IMR-90 (cell line): ENCODE measurements around the gene HDAC10.

Source experiments
- BHLHE40 ChIP-seq: fragments of 150-350 bp; IDR thresholded peaks from 2 replicates; pipeline ENCODE4 v1.6.1; 2016; ENCODE audit warnings: mild to moderate bottlenecking, low read depth, low read length
- CEBPB ChIP-seq: IDR thresholded peaks from 2 replicates; pipeline ENCODE4 v1.6.1; 2012; ENCODE audit warnings: low read depth, low read length, improper control_type of control experiment
- CHD1 ChIP-seq: IDR thresholded peaks from 2 replicates; pipeline ENCODE4 v1.6.1; 2012; ENCODE audit warnings: low read depth, low read length, improper control_type of control experiment
- FOS ChIP-seq: fragments of 150-350 bp; IDR thresholded peaks from 2 replicates; pipeline ENCODE4 v1.6.1; 2016; ENCODE audit warnings: low read depth, low read length
- MAFK ChIP-seq: IDR thresholded peaks from 2 replicates; pipeline ENCODE4 v1.6.1; 2012; ENCODE audit warnings: low read depth, low read length, improper control_type of control experiment
- MAZ ChIP-seq: IDR thresholded peaks from 2 replicates; pipeline ENCODE4 v1.6.1; 2012; ENCODE audit warnings: low read depth, mild to moderate bottlenecking, low read length, improper control_type of control experiment, moderate library complexity, borderline replicate concordance
- MXI1 ChIP-seq: IDR thresholded peaks from 2 replicates; pipeline ENCODE4 v1.6.1; 2012; ENCODE audit warnings: low read depth, mild to moderate bottlenecking, low read length, moderate library complexity, borderline replicate concordance
- POLR2A ChIP-seq: IDR thresholded peaks from 2 replicates; pipeline ENCODE4 v1.6.1; 2012; ENCODE audit warnings: mild to moderate bottlenecking, low read depth, low read length
- RAD21 ChIP-seq: IDR thresholded peaks from 2 replicates; pipeline ENCODE4 v1.6.1; 2012; ENCODE audit warnings: low read length, improper control_type of control experiment
- RFX5 ChIP-seq: IDR thresholded peaks from 2 replicates; pipeline ENCODE4 v1.8.0; 2012; ENCODE audit warnings: low read depth, mild to moderate bottlenecking, low read length, moderate library complexity
- SMC3 ChIP-seq: fragments of 150-350 bp; IDR thresholded peaks from 2 replicates; pipeline ENCODE4 v1.6.1; 2016; ENCODE audit warnings: low read depth, mild to moderate bottlenecking, antibody characterized with exemption, low read length, moderate library complexity
- TF ChIP-seq, protein P1 (sequence below): conservative IDR thresholded peaks from 2 replicates; pipeline ENCODE4 v1.5.1; 2012; ENCODE audit warnings: mild to moderate bottlenecking, low read depth, low read length, improper control_type of control experiment
- TF ChIP-seq, protein P2 (sequence below): fragments of 150-350 bp; IDR thresholded peaks from 2 replicates; pipeline ENCODE4 v1.6.1; 2017; ENCODE audit warnings: mild to moderate bottlenecking, antibody characterized with exemption, low read length, low read depth
- TF ChIP-seq, protein P3 (sequence below): fragments of 150-350 bp; IDR thresholded peaks from 2 replicates; pipeline ENCODE4 v1.6.1; 2016; ENCODE audit warnings: low read depth, mild to moderate bottlenecking, low read length, moderate library complexity, borderline replicate concordance

GRCh38 chr22:50262460-50262911 is 11.4 kb upstream of the HDAC10 start:
- TF ChIP-seq, protein P1, sequence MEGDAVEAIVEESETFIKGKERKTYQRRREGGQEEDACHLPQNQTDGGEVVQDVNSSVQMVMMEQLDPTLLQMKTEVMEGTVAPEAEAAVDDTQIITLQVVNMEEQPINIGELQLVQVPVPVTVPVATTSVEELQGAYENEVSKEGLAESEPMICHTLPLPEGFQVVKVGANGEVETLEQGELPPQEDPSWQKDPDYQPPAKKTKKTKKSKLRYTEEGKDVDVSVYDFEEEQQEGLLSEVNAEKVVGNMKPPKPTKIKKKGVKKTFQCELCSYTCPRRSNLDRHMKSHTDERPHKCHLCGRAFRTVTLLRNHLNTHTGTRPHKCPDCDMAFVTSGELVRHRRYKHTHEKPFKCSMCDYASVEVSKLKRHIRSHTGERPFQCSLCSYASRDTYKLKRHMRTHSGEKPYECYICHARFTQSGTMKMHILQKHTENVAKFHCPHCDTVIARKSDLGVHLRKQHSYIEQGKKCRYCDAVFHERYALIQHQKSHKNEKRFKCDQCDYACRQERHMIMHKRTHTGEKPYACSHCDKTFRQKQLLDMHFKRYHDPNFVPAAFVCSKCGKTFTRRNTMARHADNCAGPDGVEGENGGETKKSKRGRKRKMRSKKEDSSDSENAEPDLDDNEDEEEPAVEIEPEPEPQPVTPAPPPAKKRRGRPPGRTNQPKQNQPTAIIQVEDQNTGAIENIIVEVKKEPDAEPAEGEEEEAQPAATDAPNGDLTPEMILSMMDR: no peak
- TF ChIP-seq CEBPB (no peak), POLR2A (no peak), RFX5 (no peak), MAFK (no peak), MAZ (no peak), BHLHE40 (no peak), SMC3 (no peak), MXI1 (no peak), FOS (no peak), CHD1 (no peak), RAD21 (no peak)
- TF ChIP-seq, protein P2, sequence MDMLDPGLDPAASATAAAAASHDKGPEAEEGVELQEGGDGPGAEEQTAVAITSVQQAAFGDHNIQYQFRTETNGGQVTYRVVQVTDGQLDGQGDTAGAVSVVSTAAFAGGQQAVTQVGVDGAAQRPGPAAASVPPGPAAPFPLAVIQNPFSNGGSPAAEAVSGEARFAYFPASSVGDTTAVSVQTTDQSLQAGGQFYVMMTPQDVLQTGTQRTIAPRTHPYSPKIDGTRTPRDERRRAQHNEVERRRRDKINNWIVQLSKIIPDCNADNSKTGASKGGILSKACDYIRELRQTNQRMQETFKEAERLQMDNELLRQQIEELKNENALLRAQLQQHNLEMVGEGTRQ: no peak
- TF ChIP-seq, protein P3, sequence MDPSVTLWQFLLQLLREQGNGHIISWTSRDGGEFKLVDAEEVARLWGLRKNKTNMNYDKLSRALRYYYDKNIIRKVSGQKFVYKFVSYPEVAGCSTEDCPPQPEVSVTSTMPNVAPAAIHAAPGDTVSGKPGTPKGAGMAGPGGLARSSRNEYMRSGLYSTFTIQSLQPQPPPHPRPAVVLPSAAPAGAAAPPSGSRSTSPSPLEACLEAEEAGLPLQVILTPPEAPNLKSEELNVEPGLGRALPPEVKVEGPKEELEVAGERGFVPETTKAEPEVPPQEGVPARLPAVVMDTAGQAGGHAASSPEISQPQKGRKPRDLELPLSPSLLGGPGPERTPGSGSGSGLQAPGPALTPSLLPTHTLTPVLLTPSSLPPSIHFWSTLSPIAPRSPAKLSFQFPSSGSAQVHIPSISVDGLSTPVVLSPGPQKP: no peak
